Endothelial cell of umbilical vein (primary cell): ENCODE results near the gene C7. TPM values are rescaled to one million over a fixed set of nuclear protein-coding genes. Genes with fewer than 3 reads are reported as not detected.

Experiments used
- BruUV-seq: library from RNA; stranded (reverse); fragments of 400-500 nt; replicated peaks from 2 replicates; lab custom pipeline; 2021; lab: Mats Ljungman, UMichigan
- CTCF ChIA-PET: fragments of 300-600, 350-600 bp; sonication (Branson Sonifier 250); formaldehyde crosslinking; loops from one replicate; lab custom pipeline; 2021; ENCODE audit warnings: antibody characterized with exemption, inconsistent platforms; lab: Charles Lee
- POLR2A ChIA-PET: fragments of 300-600, 350-600 bp; sonication (Branson Sonifier 250); formaldehyde crosslinking; loops from one replicate; lab custom pipeline; 2021; ENCODE audit warnings: antibody characterized with exemption, inconsistent platforms; lab: Charles Lee
- DNase-seq: peaks from one replicate; pipeline ENCODE4 v3.0.0-alpha.2; 2011; ENCODE audit warnings: low read depth, low spot score
- FAIRE-seq: peaks from 2 replicates; lab custom pipeline; 2011; peaks lifted over from hg19 to GRCh38; lab: Jason Lieb, UNC
- H2AFZ ChIP-seq: 2 replicates; pipeline ENCODE4 v1.6.0; 2012; ENCODE audit warnings: low read depth, low read length, control low read depth, inconsistent platforms
- H3K27ac ChIP-seq: 2 replicates; pipeline ENCODE4 v1.5.1; 2011; ENCODE audit warnings: low read depth, mild to moderate bottlenecking, control low read depth, low read length, moderate library complexity; ENCODE audit not compliant: insufficient read depth
- H3K27me3 ChIP-seq, 2 experiments: 2 replicates each; pipeline versions ENCODE4 v1.6.0 to v1.6.1; 2011; ENCODE audit warnings: low read length in 2 of 2, mixed read lengths in 1 of 2; ENCODE audit not compliant: control insufficient read depth in 2 of 2, insufficient read depth in 2 of 2
- H3K36me3 ChIP-seq, 2 experiments: 2 replicates in 1 of 2; 3 replicates in 1 of 2; pipeline ENCODE4 v1.5.1; 2011; ENCODE audit warnings: low read length in 2 of 2, mild to moderate bottlenecking in 1 of 2, moderate library complexity in 1 of 2; ENCODE audit not compliant: control insufficient read depth in 2 of 2, insufficient read depth in 2 of 2; ENCODE audit errors: extremely low read depth in 1 of 2
- H3K4me1 ChIP-seq: 3 replicates; pipeline ENCODE4 v1.5.1; 2011; ENCODE audit warnings: mild to moderate bottlenecking, low read length; ENCODE audit not compliant: control insufficient read depth, insufficient read depth; ENCODE audit errors: extremely low read depth
- H3K4me2 ChIP-seq: 2 replicates; pipeline ENCODE4 v1.6.1; 2011; ENCODE audit warnings: low read length, control low read depth, mixed read lengths; ENCODE audit not compliant: insufficient read depth
- H3K4me3 ChIP-seq, 3 experiments: fragments of 200-600 bp in 1 of 3; sonication (generic), shearing (Covaris generic) in 1 of 3; replicated peaks in 1 of 3; 2 replicates each; pipeline ENCODE4 v1.5.1; 2011 to 2016; ENCODE audit warnings: control low read depth in 3 of 3, low read length in 3 of 3, mild to moderate bottlenecking in 2 of 3, inconsistent platforms in 1 of 3, low read depth in 1 of 3, moderate library complexity in 1 of 3; ENCODE audit not compliant: insufficient read depth in 1 of 3
- H3K79me2 ChIP-seq: 2 replicates; pipeline ENCODE4 v1.6.0; 2012; ENCODE audit warnings: low read length, inconsistent platforms; ENCODE audit not compliant: control insufficient read depth, insufficient read depth
- H3K9ac ChIP-seq: replicated peaks from 2 replicates; pipeline ENCODE3; 2011; ENCODE audit warnings: low read length, control low read depth; ENCODE audit not compliant: insufficient read depth; ENCODE audit errors: extremely low read depth
- H3K9me1 ChIP-seq: replicated peaks from 3 replicates; pipeline ENCODE4 v1.6.0; 2011; ENCODE audit warnings: mild to moderate bottlenecking, low read length; ENCODE audit not compliant: control insufficient read depth, insufficient read depth; ENCODE audit errors: extremely low read depth
- H3K9me3 ChIP-seq: replicated peaks from 2 replicates; pipeline ENCODE4 v1.5.1; 2012; ENCODE audit warnings: low read length, inconsistent platforms; ENCODE audit not compliant: control insufficient read depth, insufficient read depth
- H4K20me1 ChIP-seq: replicated peaks from 2 replicates; pipeline ENCODE3; 2011; ENCODE audit warnings: mild to moderate bottlenecking, low read length; ENCODE audit not compliant: control insufficient read depth, insufficient read depth; ENCODE audit errors: extremely low read depth
- CTCF ChIP-seq, 2 donors: IDR thresholded peaks; 1 replicate in 1 of 2; 2 replicates in 1 of 2; pipeline ENCODE4 v1.5.1; 2011; ENCODE audit warnings: low read length in 2 of 2, mild to moderate bottlenecking in 2 of 2, moderate library complexity in 2 of 2, control low read depth in 1 of 2, inconsistent platforms in 1 of 2, low read depth in 1 of 2; ENCODE audit not compliant: insufficient read depth in 1 of 2; ENCODE audit errors: extremely low read depth in 1 of 2
- EZH2 ChIP-seq: IDR thresholded peaks from 2 replicates; pipeline ENCODE4 v1.6.1; 2012; ENCODE audit warnings: borderline replicate concordance, low read depth, mild to moderate bottlenecking, moderate library complexity, low read length, inconsistent platforms; ENCODE audit not compliant: severe bottlenecking
- FOS ChIP-seq: IDR thresholded peaks from 2 replicates; pipeline ENCODE4 v1.6.1; 2011; ENCODE audit warnings: mild to moderate bottlenecking, low read length, moderate library complexity, borderline replicate concordance; ENCODE audit not compliant: insufficient read depth
- JUN ChIP-seq: IDR thresholded peaks from 2 replicates; pipeline ENCODE4 v1.6.1; 2011; ENCODE audit warnings: borderline replicate concordance, low read depth; ENCODE audit not compliant: insufficient read length, insufficient read depth
- MAX ChIP-seq: IDR thresholded peaks from 2 replicates; pipeline ENCODE4 v1.6.1; 2011; ENCODE audit not compliant: insufficient read depth, insufficient read length
- POLR2A ChIP-seq: IDR thresholded peaks from 2 replicates; pipeline ENCODE4 v1.6.1; 2012; ENCODE audit warnings: low read depth, mild to moderate bottlenecking, control low read depth, low read length
- dilution Hi-C: fragments of 300-500 bp; cut with MboI; formaldehyde crosslinking; loops from one replicate; pipeline ENCODE4 v1.15.0; 2019; ENCODE audit warnings: low sequenced_read_pairs; ENCODE audit not compliant: extremely low pct_ligation_motif_present
- intact Hi-C: fragments of 100-400 bp; cut with micrococcal nuclease; formaldehyde crosslinking; loops from one replicate; pipeline ENCODE4 v1.10.0; 2022
- polyA plus RNA-seq, 4 experiments: library from polyadenylated mRNA; depleted of rRNA in 3 of 4; stranded (reverse) in 3 of 4; unstranded in 1 of 4; fragments of >200 nt; gene quantifications; 2 replicates each; pipeline versions ENCODE4 v1.2.1 to v1.2.3, GENCODE V29; 2011 to 2012; ENCODE audit warnings: missing spikeins in 1 of 4
- total RNA-seq: library from RNA; stranded (reverse); gene quantifications from 2 replicates; pipeline ENCODE4 v1.2.3, GENCODE V29; 2021

C7 gene
- total and polyA plus RNA-seq, 2 donors (not counting 3 experiments of a cell fraction or from before 2014, with no cell fraction given): 0.08 to 0.29 TPM

- H3K9me3 ChIP-seq: no peaks in the 10 kb centered on the region
- H3K9ac ChIP-seq: no peak overlapping the region
- H2AFZ ChIP-seq: no peak overlapping the region
- dilution Hi-C loops: no loop called here
- no peak for TF ChIP-seq MAX
- TF ChIP-seq EZH2: no peak
- TF ChIP-seq CTCF (IDR thresholded peaks at IDR 0.05; ENCODE audit: extremely low read depth in 1 of 2, insufficient read depth in 1 of 2, low read depth in 1 of 2, low read length in 2 of 2): no peak
- TF ChIP-seq JUN: no peak
- TF ChIP-seq FOS: no peak
- TF ChIP-seq POLR2A: no peak
- no peaks in the 10 kb centered on the region for H3K4me1 ChIP-seq
- ChIA-PET CTCF (interaction anchor here (3.6 kb wide), 1 partner anchor 11 kb away, joined by 20 read pairs; no protein-coding TSS in a partner anchor), POLR2A (no interaction called here)
- H3K27ac ChIP-seq: no peak overlapping the region
- H3K36me3 ChIP-seq: no peaks in the 10 kb centered on the region
- H3K4me3 ChIP-seq: no peak overlapping the region
- BruUV-seq: no TSS peak
- intact Hi-C loops: no loop called here
- no peaks in the 10 kb centered on the region for H4K20me1 ChIP-seq
- no peaks in the 10 kb centered on the region for H3K27me3 ChIP-seq
- no peaks in the 10 kb centered on the region for H3K9me1 ChIP-seq
- H3K4me2 ChIP-seq: no peak overlapping the region
- FAIRE-seq (no peak), DNase-seq (no peak)
- H3K79me2 ChIP-seq: no peaks in the 10 kb centered on the region
These were observed 6.9 kb downstream of the C7 start for GRCh38 chr5:40916226-40916625.
